CD14-positive monocyte (primary cell): Measurements from ENCODE around the gene CAMK4. TPM values are rescaled to one million over a fixed set of nuclear protein-coding genes. Genes with fewer than 3 reads are reported as not detected.

Experiments used
- DNase-seq, 3 donors: peaks; one replicate each; pipeline ENCODE4 v3.0.0-alpha.2; 2011 to 2022
- H2AFZ ChIP-seq: 2 replicates; pipeline ENCODE4 v1.6.0; 2012; ENCODE audit warnings: mild to moderate bottlenecking, low read depth, low read length, inconsistent platforms; ENCODE audit not compliant: insufficient read depth, poor library complexity, severe bottlenecking
- H3K27ac ChIP-seq, 2 donors: 1 replicate in 1 of 2; 2 replicates in 1 of 2; pipeline ENCODE4 v1.5.1; 2012 to 2013; ENCODE audit warnings: low read length in 2 of 2, control low read depth in 1 of 2, inconsistent platforms in 1 of 2, low read depth in 1 of 2, mild to moderate bottlenecking in 1 of 2
- H3K27me3 ChIP-seq, 2 donors: one replicate each; pipeline versions ENCODE4 v1.6.0 to v1.6.1; 2011 to 2013; ENCODE audit warnings: low read length in 2 of 2; ENCODE audit not compliant: control insufficient read depth in 2 of 2, insufficient read depth in 2 of 2
- H3K36me3 ChIP-seq, 2 donors: replicated peaks in 1 of 2; 1 replicate in 1 of 2; 2 replicates in 1 of 2; pipeline versions ENCODE4 v1.5.1 to v1.6.1; 2012 to 2013; ENCODE audit warnings: low read length in 2 of 2, control low read depth in 1 of 2, inconsistent platforms in 1 of 2, mild to moderate bottlenecking in 1 of 2; ENCODE audit not compliant: insufficient read depth in 2 of 2, control insufficient read depth in 1 of 2
- H3K4me1 ChIP-seq, 2 donors: 1 replicate in 1 of 2; 2 replicates in 1 of 2; pipeline versions ENCODE4 v1.5.1 to v1.6.1; 2012 to 2013; ENCODE audit warnings: low read length in 2 of 2, control low read depth in 1 of 2, inconsistent platforms in 1 of 2, mild to moderate bottlenecking in 1 of 2, moderate library complexity in 1 of 2; ENCODE audit not compliant: insufficient read depth in 2 of 2, control insufficient read depth in 1 of 2
- H3K4me2 ChIP-seq: replicated peaks from 2 replicates; pipeline ENCODE3; 2012; ENCODE audit warnings: low read length, moderate library complexity, mild to moderate bottlenecking; ENCODE audit not compliant: poor library complexity, severe bottlenecking; ENCODE audit errors: extremely low read depth
- H3K4me3 ChIP-seq, 3 experiments: fragments of 200-600 bp in 1 of 3; sonication (generic) in 1 of 3; replicated peaks in 1 of 3; 1 replicate in 2 of 3; 2 replicates in 1 of 3; pipeline ENCODE4 v1.5.1; 2011 to 2013; ENCODE audit warnings: low read length in 3 of 3, mild to moderate bottlenecking in 3 of 3, control low read depth in 2 of 3, low read depth in 2 of 3, inconsistent platforms in 1 of 3, moderate library complexity in 1 of 3
- H3K79me2 ChIP-seq: 2 replicates; pipeline ENCODE4 v1.6.0; 2012; ENCODE audit warnings: mild to moderate bottlenecking, control low read depth, inconsistent platforms, low read length, moderate library complexity; ENCODE audit not compliant: insufficient read depth
- H3K9ac ChIP-seq: 2 replicates; pipeline ENCODE4 v1.6.0; 2017; ENCODE audit warnings: low read length, mild to moderate bottlenecking; ENCODE audit not compliant: insufficient read depth, poor library complexity, severe bottlenecking
- H3K9me3 ChIP-seq, 2 donors: replicated peaks in 1 of 2; 1 replicate in 1 of 2; 2 replicates in 1 of 2; pipeline versions ENCODE4 v1.5.1 to v1.6.1; 2012 to 2013; ENCODE audit warnings: low read length in 2 of 2, control low read depth in 1 of 2; ENCODE audit not compliant: control insufficient read depth in 1 of 2, insufficient read depth in 1 of 2
- H4K20me1 ChIP-seq: 2 replicates; pipeline ENCODE4 v1.6.0; 2012; ENCODE audit warnings: mild to moderate bottlenecking, low read length, control low read depth, moderate library complexity; ENCODE audit not compliant: insufficient read depth
- H3K27ac Mint-ChIP-seq, 7 donors: one replicate each; pipeline ENCODE4 v1.8.0; 2020; ENCODE audit warnings: mild to moderate bottlenecking in 7 of 7, mixed read lengths in 7 of 7, moderate library complexity in 6 of 7, inconsistent platforms in 2 of 7
- H3K27me3 Mint-ChIP-seq, 3 donors: one replicate each; pipeline ENCODE4 v1.8.0; 2021 to 2022; ENCODE audit warnings: low read depth in 3 of 3, mild to moderate bottlenecking in 3 of 3, mixed read lengths in 3 of 3, moderate library complexity in 3 of 3, inconsistent platforms in 1 of 3
- H3K36me3 Mint-ChIP-seq, 2 donors: one replicate each; pipeline ENCODE4 v1.8.0; 2020; ENCODE audit warnings: mixed read lengths in 2 of 2, inconsistent platforms in 1 of 2, mild to moderate bottlenecking in 1 of 2
- H3K4me1 Mint-ChIP-seq: one replicate; pipeline ENCODE4 v1.8.0; 2020; ENCODE audit warnings: mild to moderate bottlenecking, mixed read lengths
- H3K4me3 Mint-ChIP-seq, 2 donors: one replicate each; pipeline ENCODE4 v1.8.0; 2020; ENCODE audit warnings: mild to moderate bottlenecking in 2 of 2, mixed read lengths in 2 of 2, moderate library complexity in 1 of 2
- H3K9me3 Mint-ChIP-seq, 7 donors: one replicate each; pipeline ENCODE4 v1.8.0; 2020 to 2022; ENCODE audit warnings: mixed read lengths in 7 of 7, mild to moderate bottlenecking in 6 of 7, moderate library complexity in 6 of 7, inconsistent platforms in 2 of 7
- WGBS: methylation state at CpG from one replicate; pipeline ENCODE4 v1.1.5; 2013; ENCODE audit warnings: missing lambda C conversion rate; ENCODE audit not compliant: insufficient coverage; 5-methylcytosine and 5-hydroxymethylcytosine counted together
- intact Hi-C, 2 donors: fragments of 100-400 bp; cut with micrococcal nuclease; formaldehyde crosslinking; loops; one replicate each; pipeline versions ENCODE4 v1.15.0 to v1.15.1; 2023
- polyA plus RNA-seq, 3 donors: library from polyadenylated mRNA; depleted of rRNA in 1 of 3; unstranded in 2 of 3; stranded (reverse) in 1 of 3; fragments of 300-500 nt in 2 of 3; fragments of >200 nt in 1 of 3; fragmentation: Illumina TruSeq in 2 of 3; gene quantifications; 1 replicate in 2 of 3; 2 replicates in 1 of 3; pipeline ENCODE4 v1.2.3, GENCODE V29; 2012 to 2021
- TF ChIP-seq, protein P1 (sequence below): fragments of 200-600 bp; IDR thresholded peaks from one replicate; pipeline ENCODE4 v1.8.0; 2022; ENCODE audit warnings: antibody characterized with exemption, mild to moderate bottlenecking

Gene CAMK4
- polyA plus RNA-seq, 3 donors, result 0.24 to 0.28 TPM; not detected in 1

DNA sequence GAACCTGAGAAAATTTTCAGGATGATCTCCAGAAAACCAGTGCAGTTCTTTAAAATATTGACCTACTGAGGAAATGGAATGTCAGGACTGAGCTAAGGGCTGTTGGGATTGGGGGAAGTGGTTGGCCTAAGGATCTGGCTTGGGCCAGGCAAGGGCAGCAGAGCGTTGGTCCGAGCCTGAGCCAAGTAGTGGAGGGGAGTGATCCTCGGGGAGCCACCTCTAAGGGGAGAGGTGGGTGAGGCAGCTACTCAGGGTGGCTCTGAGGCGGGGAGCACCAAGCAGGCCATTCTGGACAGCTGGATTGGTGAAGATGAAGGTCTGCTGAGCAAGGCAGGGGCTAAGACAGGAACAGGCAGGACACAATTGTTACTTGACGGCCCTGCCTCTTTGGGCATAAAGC lies 11.5 kb downstream of the CAMK4 start:
- Mint-ChIP-seq H3K9me3 (peaks cover 0 to 2% (median 0%) of the 10 kb centered on the region in 7 donors), H3K4me3 (no peak overlapping the region), H3K27me3 (peaks cover 0 to 3% (median 1%) of the 10 kb centered on the region in 3 donors), H3K4me1 (no peaks in the 10 kb centered on the region), H3K27ac (no peak overlapping the region), H3K36me3 (no peaks in the 10 kb centered on the region)
- WGBS, result 93% methylated on average over 5 of the region's 5 CpGs
- TF ChIP-seq, protein P1, sequence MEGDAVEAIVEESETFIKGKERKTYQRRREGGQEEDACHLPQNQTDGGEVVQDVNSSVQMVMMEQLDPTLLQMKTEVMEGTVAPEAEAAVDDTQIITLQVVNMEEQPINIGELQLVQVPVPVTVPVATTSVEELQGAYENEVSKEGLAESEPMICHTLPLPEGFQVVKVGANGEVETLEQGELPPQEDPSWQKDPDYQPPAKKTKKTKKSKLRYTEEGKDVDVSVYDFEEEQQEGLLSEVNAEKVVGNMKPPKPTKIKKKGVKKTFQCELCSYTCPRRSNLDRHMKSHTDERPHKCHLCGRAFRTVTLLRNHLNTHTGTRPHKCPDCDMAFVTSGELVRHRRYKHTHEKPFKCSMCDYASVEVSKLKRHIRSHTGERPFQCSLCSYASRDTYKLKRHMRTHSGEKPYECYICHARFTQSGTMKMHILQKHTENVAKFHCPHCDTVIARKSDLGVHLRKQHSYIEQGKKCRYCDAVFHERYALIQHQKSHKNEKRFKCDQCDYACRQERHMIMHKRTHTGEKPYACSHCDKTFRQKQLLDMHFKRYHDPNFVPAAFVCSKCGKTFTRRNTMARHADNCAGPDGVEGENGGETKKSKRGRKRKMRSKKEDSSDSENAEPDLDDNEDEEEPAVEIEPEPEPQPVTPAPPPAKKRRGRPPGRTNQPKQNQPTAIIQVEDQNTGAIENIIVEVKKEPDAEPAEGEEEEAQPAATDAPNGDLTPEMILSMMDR, result no peak
- no peaks in the 10 kb centered on the region for H3K79me2 ChIP-seq
- intact Hi-C loops, result no loop called here
- H2AFZ ChIP-seq, result no peak overlapping the region
- H3K4me1 ChIP-seq, result no peaks in the 10 kb centered on the region
- no peak overlapping the region for H3K4me2 ChIP-seq
- H3K27ac ChIP-seq, result no peak overlapping the region
- no peak overlapping the region for H3K4me3 ChIP-seq
- DNase-seq, result no peak
- H4K20me1 ChIP-seq, result no peaks in the 10 kb centered on the region
- no peaks in the 10 kb centered on the region for H3K36me3 ChIP-seq
- H3K9me3 ChIP-seq, result no peaks in the 10 kb centered on the region
- H3K27me3 ChIP-seq, result no peaks in the 10 kb centered on the region
- H3K9ac ChIP-seq, result no peak overlapping the region

DNA sequence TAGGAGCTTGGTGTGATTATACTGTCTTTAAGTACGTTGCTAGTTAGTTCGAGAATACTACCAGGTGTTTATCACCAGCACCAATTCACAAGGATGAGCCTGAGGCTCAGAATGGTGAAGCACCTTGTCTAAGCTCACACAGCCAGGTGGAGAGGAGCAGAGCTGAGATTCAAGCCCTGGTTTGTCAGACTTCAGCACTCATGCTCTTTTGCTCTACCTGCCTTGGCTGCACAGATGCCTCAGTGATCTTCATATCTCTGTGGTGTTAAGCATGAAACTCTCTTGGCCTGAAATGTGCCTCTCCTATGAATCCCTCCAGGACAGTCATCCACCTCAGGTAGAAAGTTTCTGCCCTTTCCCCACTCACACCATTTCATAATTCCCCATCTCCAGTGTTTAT lies 12.2 kb downstream of the CAMK4 start:
- H3K79me2 ChIP-seq, result no peaks in the 10 kb centered on the region
- no peak overlapping the region for H2AFZ ChIP-seq
- Mint-ChIP-seq H3K9me3 (peaks cover 0 to 2% (median 0%) of the 10 kb centered on the region in 7 donors), H3K4me1 (no peaks in the 10 kb centered on the region), H3K27me3 (peaks cover 0 to 3% (median 1%) of the 10 kb centered on the region in 3 donors), H3K4me3 (no peak overlapping the region), H3K27ac (no peak overlapping the region), H3K36me3 (no peaks in the 10 kb centered on the region)
- no peak overlapping the region for H3K27ac ChIP-seq
- H3K4me1 ChIP-seq, result no peaks in the 10 kb centered on the region
- no peaks in the 10 kb centered on the region for H3K9me3 ChIP-seq
- no peak overlapping the region for H3K9ac ChIP-seq
- no peaks in the 10 kb centered on the region for H4K20me1 ChIP-seq
- H3K4me2 ChIP-seq, result no peak overlapping the region
- no peaks in the 10 kb centered on the region for H3K27me3 ChIP-seq
- intact Hi-C loops, result no loop called here
- no peak for DNase-seq
- TF ChIP-seq, protein P1, result no peak
- no peaks in the 10 kb centered on the region for H3K36me3 ChIP-seq
- H3K4me3 ChIP-seq, result no peak overlapping the region
- WGBS, result 80% methylated on average over 2 of the region's 2 CpGs
